MM.1S (cell line): ENCODE data around the gene SRSF3.
A peak's percentile ranks its signal among the peaks of the same experiment; 100 is the strongest.

Experiments used
- DNase-seq: peaks from one replicate; pipeline ENCODE4 v3.0.0-alpha.2; 2015
- H2AFZ ChIP-seq: fragments of 300-600 bp; sonication (generic); 2 replicates; pipeline ENCODE4 v1.6.0; 2016; ENCODE audit warnings: antibody characterized with exemption, low read length
- H3F3A ChIP-seq: fragments of 300-600 bp; sonication (generic); 2 replicates; pipeline ENCODE4 v1.6.1; 2016; ENCODE audit warnings: mild to moderate bottlenecking, antibody characterized with exemption, low read length, moderate library complexity, mixed read lengths; ENCODE audit not compliant: insufficient read depth
- H3K27ac ChIP-seq: fragments of 300-600 bp; sonication (generic); 2 replicates; pipeline ENCODE4 v1.5.1; 2016; ENCODE audit warnings: mild to moderate bottlenecking, low read length
- H3K27me3 ChIP-seq: fragments of 300-600 bp; sonication (generic); replicated peaks from 2 replicates; pipeline ENCODE4 v1.6.0; 2016; ENCODE audit warnings: low read length; ENCODE audit not compliant: insufficient read depth
- H3K36me3 ChIP-seq: fragments of 300-600 bp; sonication (generic); replicated peaks from 2 replicates; pipeline ENCODE4 v1.6.1; 2016; ENCODE audit warnings: mild to moderate bottlenecking, low read length, mixed read lengths; ENCODE audit not compliant: insufficient read depth
- H3K4me1 ChIP-seq: fragments of 300-600 bp; sonication (generic); 2 replicates; pipeline ENCODE4 v1.6.1; 2016; ENCODE audit warnings: low read length, mixed read lengths
- H3K4me2 ChIP-seq: fragments of 300-600 bp; sonication (generic); 2 replicates; pipeline ENCODE4 v1.6.0; 2016; ENCODE audit warnings: low read depth, low read length
- H3K4me3 ChIP-seq: fragments of 300-600 bp; sonication (generic); 2 replicates; pipeline ENCODE4 v1.5.1; 2016; ENCODE audit warnings: low read length, mixed read lengths
- H3K79me2 ChIP-seq: fragments of 300-600 bp; sonication (generic); 2 replicates; pipeline ENCODE4 v1.6.1; 2016; ENCODE audit warnings: mixed run types, low read length, mixed read lengths
- H3K9ac ChIP-seq: fragments of 300-600 bp; sonication (generic); 2 replicates; pipeline ENCODE4 v1.6.1; 2016; ENCODE audit warnings: low read length, mixed read lengths
- H3K9me2 ChIP-seq: fragments of 300-600 bp; sonication (generic); replicated peaks from 2 replicates; pipeline ENCODE4 v1.6.1; 2016; ENCODE audit warnings: mild to moderate bottlenecking, low read length, mixed read lengths; ENCODE audit not compliant: insufficient read depth
- H3K9me3 ChIP-seq: fragments of 300-600 bp; sonication (generic); replicated peaks from 2 replicates; pipeline ENCODE4 v1.6.1; 2016; ENCODE audit warnings: mild to moderate bottlenecking, low read length, mixed read lengths; ENCODE audit not compliant: insufficient read depth
- H4K20me1 ChIP-seq: fragments of 300-600 bp; sonication (generic); 2 replicates; pipeline ENCODE4 v1.6.1; 2016; ENCODE audit warnings: mild to moderate bottlenecking, low read length, moderate library complexity, mixed read lengths; ENCODE audit not compliant: insufficient read depth
- CTCF ChIP-seq: fragments of 300-600 bp; sonication (generic); IDR thresholded peaks from 2 replicates; pipeline ENCODE4 v1.5.1; 2016; ENCODE audit warnings: antibody characterized with exemption, low read length, mixed read lengths
- EZH2 ChIP-seq: fragments of 300-600 bp; sonication (generic); optimal IDR thresholded peaks from 2 replicates; pipeline ENCODE3; 2017; ENCODE audit warnings: low read depth, mild to moderate bottlenecking, antibody characterized with exemption, low read length, mixed read lengths
- EZH2phosphoT487 ChIP-seq: fragments of 300-600 bp; sonication (generic); IDR thresholded peaks from 2 replicates; pipeline ENCODE4 v1.6.1; 2018; ENCODE audit warnings: antibody characterized with exemption, low read length

The SRSF3 gene

GRCh38 chr6:36622901-36623546 lies 28.9 kb downstream of the SRSF3 start:
- H3K9ac ChIP-seq = no peak overlapping the region
- H3K4me3 ChIP-seq = no peak overlapping the region
- no peaks in the 10 kb centered on the region for H3K27me3 ChIP-seq
- no peaks in the 10 kb centered on the region for H3K9me2 ChIP-seq
- no peak overlapping the region for H2AFZ ChIP-seq
- H3K4me1 ChIP-seq = peaks cover 17% of the 10 kb centered on the region; the same call in 1 of the 2 replicates
- no peaks in the 10 kb centered on the region for H3K79me2 ChIP-seq
- H3F3A ChIP-seq = no peaks in the 10 kb centered on the region
- H3K36me3 ChIP-seq = no peaks in the 10 kb centered on the region
- TF ChIP-seq CTCF (no peak), EZH2phosphoT487 (no peak), EZH2 (no peak)
- no peak overlapping the region for H3K27ac ChIP-seq
- H3K4me2 ChIP-seq = no peak overlapping the region
- H3K9me3 ChIP-seq = no peaks in the 10 kb centered on the region
- DNase-seq = no peak
- no peaks in the 10 kb centered on the region for H4K20me1 ChIP-seq

GRCh38 chr6:36623547-36624459 lies 29.6 kb downstream of the SRSF3 start:
- Histone ChIP-seq H3K27me3 (no peaks in the 10 kb centered on the region), H3K9ac (no peak overlapping the region), H3K9me2 (no peaks in the 10 kb centered on the region), H4K20me1 (no peaks in the 10 kb centered on the region), H3K4me1 (peaks cover 17% of the 10 kb centered on the region; the same call in 1 of the 2 replicates), H3F3A (no peaks in the 10 kb centered on the region), H3K4me2 (no peak overlapping the region), H2AFZ (no peak overlapping the region), H3K27ac (no peak overlapping the region), H3K36me3 (no peaks in the 10 kb centered on the region), H3K79me2 (no peaks in the 10 kb centered on the region), H3K9me3 (no peaks in the 10 kb centered on the region), H3K4me3 (no peak overlapping the region)
- TF ChIP-seq EZH2phosphoT487 (no peak), EZH2 (no peak), CTCF (peak; percentile 92)
- peak; percentile 62 for DNase-seq

DNA sequence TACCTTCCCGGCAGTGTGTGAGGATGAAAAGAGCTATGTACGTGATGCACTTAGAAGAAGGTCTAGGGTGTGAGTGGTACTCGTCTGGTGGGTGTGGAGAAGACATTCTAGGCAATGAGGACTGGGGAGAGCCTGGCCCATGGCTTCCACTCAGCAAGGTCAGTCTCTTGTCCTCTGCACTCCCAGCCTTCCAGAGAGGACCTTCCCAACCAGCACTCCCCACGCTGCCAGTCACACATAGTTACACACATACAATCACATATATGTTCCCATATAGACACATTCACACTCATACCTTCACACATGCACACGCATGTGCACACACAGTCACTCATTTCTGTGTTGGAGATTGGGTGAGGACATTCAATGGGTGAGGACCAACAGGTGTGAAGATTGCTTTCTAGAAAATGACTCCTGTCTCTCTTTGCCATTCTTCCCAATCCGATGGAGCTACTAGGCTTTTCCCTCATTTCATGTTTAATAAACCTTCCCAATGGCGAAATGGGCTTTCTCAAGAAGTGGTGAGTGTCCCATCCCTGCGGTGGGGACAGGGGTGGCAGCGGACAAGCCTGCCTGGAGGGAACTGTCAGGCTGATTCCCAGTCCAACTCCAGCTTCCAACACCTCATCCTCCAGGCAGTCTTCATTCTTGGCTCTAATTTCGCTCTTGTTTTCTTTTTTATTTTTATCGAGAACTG lies 30.4 kb downstream of the SRSF3 start:
- Histone ChIP-seq H3K79me2 (no peaks in the 10 kb centered on the region), H3K9me2 (no peaks in the 10 kb centered on the region), H3K4me1 (peaks cover 14% of the 10 kb centered on the region; the same call in 1 of the 2 replicates), H3K27ac (no peak overlapping the region), H3K4me3 (no peak overlapping the region), H3K9ac (no peak overlapping the region), H4K20me1 (no peaks in the 10 kb centered on the region), H3K36me3 (no peaks in the 10 kb centered on the region), H3F3A (no peaks in the 10 kb centered on the region), H3K9me3 (no peaks in the 10 kb centered on the region), H3K27me3 (no peaks in the 10 kb centered on the region), H2AFZ (no peak overlapping the region), H3K4me2 (no peak overlapping the region)
- TF ChIP-seq CTCF = no peak
- no peak for TF ChIP-seq EZH2phosphoT487
- no peak for TF ChIP-seq EZH2
- DNase-seq = no peak
